Myocyte (in vitro differentiated cells): Measurements from ENCODE around the gene GKN2. TPM values are rescaled to one million over a fixed set of nuclear protein-coding genes. Genes with fewer than 3 reads are reported as not detected.

Experiments used
- DNase-seq: peaks from one replicate; pipeline ENCODE4 v3.0.0-alpha.2; 2012; ENCODE audit warnings: low read depth
- polyA plus RNA-seq: library from polyadenylated mRNA; unstranded; fragments of >200 nt; gene quantifications from one replicate; pipeline ENCODE4 v1.2.1, GENCODE V29; 2012; ENCODE audit warnings: missing spikeins
- total RNA-seq: library from RNA; depleted of rRNA; stranded (reverse); fragments of >200 nt; gene quantifications from 2 replicates; pipeline ENCODE4 v1.2.3, GENCODE V29; 2014

Gene GKN2
- total RNA-seq, result not detected in 2 replicates
- polyA plus RNA-seq, result not detected

GRCh38 chr2:68952887-68953521 lies at the start of gene GKN2:
TSS of gene GKN2 (minus strand) at chr2:68952893. CDS start at chr2:68952861, 32 bp downstream.
- no peak for DNase-seq

GRCh38 chr2:69001879-69002278 lies 49.2 kb upstream of the GKN2 start:
- DNase-seq, result no peak

- DNase-seq, result no peak
These were observed 44.7 kb upstream of the GKN2 start for GRCh38 chr2:68997401-68997800.

- DNase-seq, result no peak
These were observed 43.2 kb upstream of the GKN2 start for GRCh38 chr2:68995916-68996315.

GRCh38 chr2:68994864-68995263 lies 42.2 kb upstream of the GKN2 start:
- peak; percentile 98 for DNase-seq

- DNase-seq, result no peak
These were observed 41.0 kb upstream of the GKN2 start for GRCh38 chr2:68993660-68994059.

- peak; percentile 86 for DNase-seq
These were observed 40.2 kb upstream of the GKN2 start for GRCh38 chr2:68992933-68993332.

GRCh38 chr2:68992341-68992740 lies 39.6 kb upstream of the GKN2 start:
- DNase-seq, result no peak

GRCh38 chr2:68989035-68989434 lies 36.3 kb upstream of the GKN2 start:
- no peak for DNase-seq

- no peak for DNase-seq
These were observed 34.4 kb upstream of the GKN2 start for GRCh38 chr2:68987021-68987503.

- no peak for DNase-seq
These were observed 28.3 kb upstream of the GKN2 start for GRCh38 chr2:68980956-68981355.

- no peak for DNase-seq
These were observed 25.4 kb upstream of the GKN2 start for GRCh38 chr2:68978098-68978497.

- no peak for DNase-seq
These were observed 24.8 kb upstream of the GKN2 start for GRCh38 chr2:68977453-68977852.

- DNase-seq, result no peak
These were observed 23.2 kb upstream of the GKN2 start for GRCh38 chr2:68975844-68976243.

- peak; percentile 28 for DNase-seq
These were observed 22.4 kb upstream of the GKN2 start for GRCh38 chr2:68974946-68975665.

GRCh38 chr2:68974251-68974650 lies 21.6 kb upstream of the GKN2 start, which contains the start of gene GKN1:
TSS of gene GKN1 (plus strand) at chr2:68974636. CDS start at chr2:68974678, 42 bp downstream.
- DNase-seq, result no peak

GRCh38 chr2:68971591-68972231 lies 19.0 kb upstream of the GKN2 start:
- DNase-seq, result peak; percentile 74

GRCh38 chr2:68970566-68971265 lies 18.0 kb upstream of the GKN2 start:
- DNase-seq, result no peak

- no peak for DNase-seq
These were observed 17.2 kb upstream of the GKN2 start for GRCh38 chr2:68969736-68970490.

GRCh38 chr2:68968221-68968620 lies 15.5 kb upstream of the GKN2 start:
- no peak for DNase-seq

GRCh38 chr2:68964282-68964681 lies 11.6 kb upstream of the GKN2 start:
- no peak for DNase-seq
